ENCODE results near the gene TMEM187.
A peak's percentile ranks its signal among the peaks of the same experiment; 100 is the strongest.

TMEM187 gene

GRCh38 chrX:154002215-154002719, 29.7 kb downstream of the TMEM187 start:
- DNase-seq (ENCODE audit: low spot score) = peak; percentile 82

GRCh38 chrX:154004315-154004714, 31.8 kb downstream of the TMEM187 start:
- DNase-seq (ENCODE audit: low spot score) = no peak

GRCh38 chrX:154006947-154007346, 34.4 kb downstream of the TMEM187 start:
- no peak for DNase-seq (ENCODE audit: low spot score)

GRCh38 chrX:154008521-154008920, 36.0 kb downstream of the TMEM187 start:
- DNase-seq (ENCODE audit: low spot score) = no peak

DNA sequence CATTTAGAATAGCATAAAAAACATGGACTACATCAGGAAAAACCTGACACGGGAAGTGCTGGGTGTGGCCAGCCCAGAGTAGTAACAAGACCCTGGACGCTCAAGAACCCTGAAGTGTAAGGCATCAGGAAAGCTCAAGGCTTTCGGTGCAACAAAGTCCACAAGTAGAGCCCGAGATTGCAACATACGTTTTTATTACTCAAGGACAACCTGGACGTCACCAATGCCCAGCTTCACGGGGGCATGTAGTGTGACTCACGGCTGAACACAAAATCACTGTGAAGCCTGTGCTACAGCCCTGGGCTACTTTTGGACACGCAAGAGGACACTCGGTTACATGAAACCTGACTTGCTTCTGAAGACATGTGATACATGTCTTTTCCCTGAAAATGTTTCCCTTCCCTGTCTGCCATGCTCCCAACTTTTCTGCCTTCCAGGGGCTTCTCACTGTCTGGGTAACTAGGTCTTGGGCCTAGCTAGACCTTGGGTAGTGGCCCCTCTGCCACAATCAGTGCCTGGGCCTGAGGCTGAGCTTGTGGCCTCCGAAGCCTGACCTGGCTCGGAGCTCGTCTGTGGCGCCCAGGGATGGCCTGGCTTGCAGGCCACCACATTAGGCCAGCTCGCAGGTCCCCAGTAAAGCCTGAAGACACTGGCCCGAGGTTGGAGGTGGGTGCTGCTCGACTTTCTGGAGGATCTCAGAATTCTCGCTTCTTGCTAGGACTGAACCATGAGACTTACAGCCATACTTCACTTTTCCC, 38.0 kb downstream of the TMEM187 start:
- DNase-seq (ENCODE audit: low spot score) = no peak

DNA sequence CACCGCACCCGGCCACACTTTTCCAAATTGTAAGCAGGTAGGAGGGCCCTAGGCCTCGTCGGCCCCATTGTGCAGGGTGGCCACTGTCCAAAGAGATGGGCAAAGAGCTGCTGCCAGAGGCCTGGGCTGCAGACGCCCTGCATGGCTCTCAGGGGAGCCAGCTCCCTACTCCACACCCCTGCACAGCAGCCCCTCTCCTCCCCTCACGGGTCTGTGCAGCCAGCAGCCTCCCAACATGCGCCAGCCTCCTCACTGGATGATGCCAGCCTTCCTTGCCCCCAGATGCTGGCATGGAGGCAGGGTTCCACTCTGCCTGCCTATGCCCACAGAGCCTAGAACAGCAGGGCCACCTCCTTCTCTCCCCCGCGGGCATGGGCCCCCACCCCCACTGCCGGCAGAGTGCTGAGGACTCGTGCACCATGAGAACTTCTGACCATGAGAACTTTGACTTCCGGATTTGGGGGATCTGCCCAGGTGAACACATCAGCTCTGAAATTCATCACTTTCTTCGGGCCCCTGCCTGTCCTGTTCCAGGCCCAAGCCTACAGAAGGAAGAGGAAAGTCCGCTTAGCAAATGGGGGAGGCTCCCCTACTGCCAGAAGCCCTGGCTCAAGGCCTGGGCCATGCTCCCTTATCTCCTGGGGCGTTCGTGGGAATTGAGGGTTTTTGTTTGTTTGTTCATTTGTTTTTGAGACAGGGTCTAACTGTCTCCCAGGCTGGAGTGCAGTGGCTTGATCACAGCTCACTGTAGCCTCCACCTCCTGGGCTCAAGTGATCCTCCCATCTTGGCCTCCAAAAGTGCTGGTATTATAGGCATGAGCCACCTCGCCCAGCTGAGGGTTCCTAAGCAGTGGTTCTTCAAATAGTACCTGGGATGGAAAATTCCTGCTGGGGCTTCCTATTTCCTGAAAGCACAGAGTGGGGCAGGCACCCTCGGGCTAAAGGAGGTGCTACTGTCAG, 39.1 kb downstream of the TMEM187 start:
- DNase-seq (ENCODE audit: low spot score) = no peak

- no peak for DNase-seq (ENCODE audit: low spot score)
These were observed 39.9 kb downstream of the TMEM187 start for GRCh38 chrX:154012336-154012991.

DNA sequence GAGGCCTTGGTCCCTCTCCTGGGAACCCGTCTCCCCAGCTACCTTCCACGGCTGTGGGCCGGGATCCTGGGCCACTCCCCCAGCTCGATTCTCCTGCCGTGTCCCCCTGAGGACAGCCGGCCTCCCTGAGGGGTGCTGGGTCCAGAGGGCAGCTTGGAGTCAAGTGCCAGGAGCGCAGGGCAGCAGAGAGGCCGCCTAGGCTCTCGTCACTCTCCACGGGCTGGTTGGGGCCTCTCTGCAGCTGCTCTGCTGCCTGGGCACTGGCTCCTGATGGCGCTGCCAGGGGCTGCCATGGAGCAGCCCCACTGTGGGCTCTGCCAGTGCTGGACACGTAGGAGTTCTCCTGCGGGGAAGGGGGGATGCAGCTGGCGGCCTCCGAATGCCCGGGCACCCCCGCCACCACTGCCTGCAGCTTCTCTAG, 40.5 kb downstream of the TMEM187 start:
- no peak for DNase-seq (ENCODE audit: low spot score)

DNA sequence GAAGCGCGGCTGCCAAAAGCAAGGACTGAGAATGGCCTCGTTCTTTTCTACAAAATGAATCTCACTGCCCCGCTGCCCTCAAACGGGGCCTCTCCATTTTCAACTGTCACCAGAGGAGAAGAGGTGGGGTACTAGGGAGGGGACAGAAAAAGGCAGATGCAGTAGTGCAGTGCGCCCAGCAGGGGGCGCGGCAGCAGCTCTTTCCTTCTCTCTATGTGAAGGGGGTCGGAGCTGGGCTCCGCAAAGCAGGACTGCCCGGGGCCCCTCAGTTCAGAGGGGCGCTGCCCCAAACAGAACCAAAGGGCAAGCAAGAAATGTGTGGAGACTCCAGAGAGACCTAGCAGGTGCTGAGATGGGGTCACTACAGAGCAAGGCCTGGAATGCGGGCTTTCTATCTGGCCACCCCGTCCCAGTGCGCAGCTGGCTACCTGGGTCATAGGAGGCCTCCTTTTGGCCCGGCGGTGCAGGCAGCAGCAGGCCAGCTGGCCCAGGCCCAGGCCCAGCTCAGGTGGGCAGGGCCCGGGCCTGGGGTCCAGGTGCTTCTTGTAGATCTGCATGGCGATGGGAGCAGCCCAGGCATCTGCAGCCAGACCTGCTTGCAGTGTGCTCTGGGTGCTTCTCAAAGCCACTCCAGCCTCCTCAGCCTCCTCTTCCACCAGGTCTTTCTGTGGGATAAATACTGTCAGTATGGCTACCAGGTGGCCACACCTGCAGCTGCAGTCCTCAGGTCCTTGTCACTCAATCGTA, 41.2 kb downstream of the TMEM187 start:
- peak; percentile 24 for DNase-seq (ENCODE audit: low spot score)

- no peak for DNase-seq (ENCODE audit: low spot score)
These were observed 42.2 kb downstream of the TMEM187 start for GRCh38 chrX:154014429-154015380.

GRCh38 chrX:154015581-154016264, 43.2 kb downstream of the TMEM187 start:
- DNase-seq (ENCODE audit: low spot score) = no peak

DNA sequence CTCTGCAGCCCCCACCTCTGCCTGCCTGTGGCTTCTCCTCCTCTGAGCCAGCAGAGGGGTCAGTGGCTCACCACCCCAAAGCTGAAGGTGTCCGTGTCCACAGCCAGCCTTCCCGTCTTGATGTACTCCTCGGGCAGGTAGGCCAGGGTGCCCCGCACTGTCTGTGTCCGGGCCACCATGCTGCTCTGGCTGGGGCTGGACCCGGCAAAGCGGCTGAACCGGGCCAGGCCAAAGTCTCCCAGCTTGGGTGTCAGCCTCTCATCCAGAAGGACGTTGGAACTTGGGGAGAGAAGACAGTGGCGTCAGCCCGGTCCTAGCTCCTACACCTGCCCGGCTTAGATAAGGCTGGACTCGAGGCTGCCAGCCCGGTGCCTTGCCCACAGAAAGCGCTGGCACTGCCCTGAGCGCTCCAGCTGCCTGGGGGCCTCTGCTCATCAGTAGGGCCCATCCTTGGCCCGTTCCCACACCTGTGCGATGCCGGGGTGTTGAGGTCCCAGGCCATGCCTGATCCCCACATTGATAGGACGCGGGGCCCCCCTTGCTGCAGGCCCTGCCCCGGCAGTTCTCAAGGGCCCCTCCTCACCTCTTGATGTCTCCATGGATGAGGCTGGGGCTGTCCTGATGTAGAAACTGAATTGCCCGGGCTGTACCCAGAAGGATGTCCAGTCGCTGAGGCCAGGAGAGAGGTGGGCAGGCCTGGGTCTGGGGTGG, 44.0 kb downstream of the TMEM187 start:
- DNase-seq (ENCODE audit: low spot score) = no peak

DNA sequence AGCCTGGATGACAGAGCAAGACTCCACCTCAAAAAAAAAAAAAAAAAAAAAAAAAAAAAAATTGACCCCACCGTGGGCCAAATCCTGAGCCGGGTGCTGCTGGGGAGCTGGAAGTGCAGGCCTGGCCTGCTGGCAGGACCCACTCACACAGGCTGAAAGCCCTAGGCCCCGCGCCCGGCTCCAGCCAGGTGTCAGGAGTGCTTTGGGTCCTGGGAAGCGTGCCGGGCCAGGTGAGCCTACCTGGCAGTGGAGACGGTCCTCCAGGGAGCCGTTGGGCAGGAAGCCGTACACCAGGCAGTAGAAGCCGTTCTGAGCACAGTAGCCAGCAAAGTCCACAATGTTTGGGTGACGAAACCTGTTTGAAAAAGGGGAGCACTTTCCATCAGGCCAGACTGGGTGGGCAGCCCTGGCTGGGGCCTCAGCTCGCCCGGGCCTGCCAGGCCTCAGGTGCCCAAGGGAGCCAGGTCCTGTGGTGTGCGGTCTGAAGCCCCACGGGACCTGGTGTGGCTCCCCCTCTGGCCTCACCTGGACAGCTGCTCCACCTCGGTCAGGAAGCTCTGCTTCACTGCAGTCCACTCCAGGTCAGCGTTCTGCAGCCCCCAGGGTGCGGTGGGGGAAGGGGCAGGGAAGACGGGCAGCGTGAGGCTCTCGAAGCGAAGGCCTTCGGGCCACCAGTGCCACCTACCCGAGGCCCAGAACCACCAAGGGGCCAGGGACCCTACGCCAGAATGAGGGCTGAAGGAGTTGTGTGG, 45.4 kb downstream of the TMEM187 start:
- no peak for DNase-seq (ENCODE audit: low spot score)

- no peak for DNase-seq (ENCODE audit: low spot score)
These were observed 46.0 kb downstream of the TMEM187 start for GRCh38 chrX:154018518-154019060.

GRCh38 chrX:154019061-154019621, 46.6 kb downstream of the TMEM187 start:
- DNase-seq (ENCODE audit: low spot score) = no peak

DNA sequence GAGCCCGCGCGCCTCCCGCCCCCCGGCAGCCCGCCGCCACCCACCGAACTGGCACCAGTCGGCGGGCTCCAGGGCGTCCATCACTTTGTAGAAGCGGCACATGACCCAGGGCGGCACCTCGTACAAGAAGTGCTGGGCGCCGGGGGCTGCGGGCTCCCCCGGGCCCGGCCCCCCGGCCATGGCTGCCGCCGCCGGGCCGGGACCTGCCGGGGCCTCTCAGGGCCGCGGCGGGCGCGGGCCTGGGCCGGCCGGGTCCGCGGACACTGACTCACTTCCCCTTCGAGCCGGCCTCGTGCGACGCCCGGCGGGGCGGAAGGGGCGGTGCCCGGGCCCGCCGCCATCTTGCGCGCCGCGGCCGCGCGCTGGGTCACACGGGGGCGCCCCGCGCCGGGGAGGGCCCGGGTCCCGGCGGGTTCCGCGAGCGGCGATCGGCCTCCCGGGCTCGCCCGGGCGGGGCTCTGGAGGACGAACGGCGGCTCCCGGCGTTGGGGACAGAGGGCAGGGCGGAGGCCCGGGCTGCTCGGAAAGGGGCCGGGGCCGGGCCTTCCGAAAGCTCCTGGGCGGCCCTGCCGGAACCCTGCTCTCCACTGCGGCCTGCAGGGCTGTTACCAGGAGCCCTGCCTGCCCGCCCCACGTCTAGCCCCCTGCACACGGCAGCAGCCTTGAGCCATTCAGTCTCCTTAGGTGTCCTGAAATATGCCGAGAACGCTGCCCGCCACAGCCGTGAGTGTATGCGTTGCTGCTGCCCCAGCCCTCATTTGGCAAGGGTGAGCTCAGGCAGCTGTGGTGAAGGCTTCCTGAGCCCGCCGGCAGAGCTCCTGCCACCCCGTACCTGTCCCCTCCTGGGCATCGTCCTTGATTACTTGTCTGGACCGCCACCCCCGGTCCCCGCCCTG, 47.3 kb downstream of the TMEM187 start, which contains the start of gene IRAK1:
Gene IRAK1 (minus strand): TSS at position 270 of the 896 bp plus-strand sequence. CDS start 90 bp downstream, at position 180.
- DNase-seq (ENCODE audit: low spot score) = peak; percentile 72
